HL-60 (cell line): ENCODE measurements around the gene CLRN3.

Experiments used
- POLR2AphosphoS5 ChIP-seq: IDR thresholded peaks from 2 replicates; pipeline ENCODE4 v1.6.1; 2012; ENCODE audit warnings: low read depth
- TF ChIP-seq, protein P1 (sequence below): IDR thresholded peaks from one replicate; pipeline ENCODE4 v1.5.1; 2011; ENCODE audit warnings: low read length, control low read depth, inconsistent platforms; ENCODE audit not compliant: insufficient read depth
- TF ChIP-seq, protein P2 (sequence below): IDR thresholded peaks from 2 replicates; pipeline ENCODE4 v1.6.1; 2012; ENCODE audit warnings: low read depth; ENCODE audit not compliant: insufficient replicate concordance

DNA sequence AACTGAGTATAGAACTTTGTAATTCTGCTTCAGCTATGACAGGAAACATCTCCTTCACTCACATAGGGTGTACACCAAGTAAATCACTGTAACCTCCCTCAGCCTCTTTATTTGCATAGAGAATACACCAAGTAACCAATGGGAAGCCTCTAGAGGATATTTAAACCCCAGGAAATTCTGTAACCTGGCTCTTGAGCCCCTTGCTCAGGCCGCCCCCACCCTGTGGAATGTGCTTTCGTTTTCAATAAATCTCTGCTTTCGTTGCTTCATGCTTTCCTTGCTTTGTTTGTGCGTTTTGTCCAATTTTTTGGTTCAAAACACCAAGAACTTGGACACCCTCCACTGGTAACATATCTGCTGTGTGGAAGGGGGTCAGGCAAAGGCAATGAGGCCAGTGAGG, 60.2 kb downstream of the CLRN3 start:
- TF ChIP-seq, protein P1, sequence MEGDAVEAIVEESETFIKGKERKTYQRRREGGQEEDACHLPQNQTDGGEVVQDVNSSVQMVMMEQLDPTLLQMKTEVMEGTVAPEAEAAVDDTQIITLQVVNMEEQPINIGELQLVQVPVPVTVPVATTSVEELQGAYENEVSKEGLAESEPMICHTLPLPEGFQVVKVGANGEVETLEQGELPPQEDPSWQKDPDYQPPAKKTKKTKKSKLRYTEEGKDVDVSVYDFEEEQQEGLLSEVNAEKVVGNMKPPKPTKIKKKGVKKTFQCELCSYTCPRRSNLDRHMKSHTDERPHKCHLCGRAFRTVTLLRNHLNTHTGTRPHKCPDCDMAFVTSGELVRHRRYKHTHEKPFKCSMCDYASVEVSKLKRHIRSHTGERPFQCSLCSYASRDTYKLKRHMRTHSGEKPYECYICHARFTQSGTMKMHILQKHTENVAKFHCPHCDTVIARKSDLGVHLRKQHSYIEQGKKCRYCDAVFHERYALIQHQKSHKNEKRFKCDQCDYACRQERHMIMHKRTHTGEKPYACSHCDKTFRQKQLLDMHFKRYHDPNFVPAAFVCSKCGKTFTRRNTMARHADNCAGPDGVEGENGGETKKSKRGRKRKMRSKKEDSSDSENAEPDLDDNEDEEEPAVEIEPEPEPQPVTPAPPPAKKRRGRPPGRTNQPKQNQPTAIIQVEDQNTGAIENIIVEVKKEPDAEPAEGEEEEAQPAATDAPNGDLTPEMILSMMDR, result no peak
- no peak for TF ChIP-seq POLR2AphosphoS5
- TF ChIP-seq, protein P2, sequence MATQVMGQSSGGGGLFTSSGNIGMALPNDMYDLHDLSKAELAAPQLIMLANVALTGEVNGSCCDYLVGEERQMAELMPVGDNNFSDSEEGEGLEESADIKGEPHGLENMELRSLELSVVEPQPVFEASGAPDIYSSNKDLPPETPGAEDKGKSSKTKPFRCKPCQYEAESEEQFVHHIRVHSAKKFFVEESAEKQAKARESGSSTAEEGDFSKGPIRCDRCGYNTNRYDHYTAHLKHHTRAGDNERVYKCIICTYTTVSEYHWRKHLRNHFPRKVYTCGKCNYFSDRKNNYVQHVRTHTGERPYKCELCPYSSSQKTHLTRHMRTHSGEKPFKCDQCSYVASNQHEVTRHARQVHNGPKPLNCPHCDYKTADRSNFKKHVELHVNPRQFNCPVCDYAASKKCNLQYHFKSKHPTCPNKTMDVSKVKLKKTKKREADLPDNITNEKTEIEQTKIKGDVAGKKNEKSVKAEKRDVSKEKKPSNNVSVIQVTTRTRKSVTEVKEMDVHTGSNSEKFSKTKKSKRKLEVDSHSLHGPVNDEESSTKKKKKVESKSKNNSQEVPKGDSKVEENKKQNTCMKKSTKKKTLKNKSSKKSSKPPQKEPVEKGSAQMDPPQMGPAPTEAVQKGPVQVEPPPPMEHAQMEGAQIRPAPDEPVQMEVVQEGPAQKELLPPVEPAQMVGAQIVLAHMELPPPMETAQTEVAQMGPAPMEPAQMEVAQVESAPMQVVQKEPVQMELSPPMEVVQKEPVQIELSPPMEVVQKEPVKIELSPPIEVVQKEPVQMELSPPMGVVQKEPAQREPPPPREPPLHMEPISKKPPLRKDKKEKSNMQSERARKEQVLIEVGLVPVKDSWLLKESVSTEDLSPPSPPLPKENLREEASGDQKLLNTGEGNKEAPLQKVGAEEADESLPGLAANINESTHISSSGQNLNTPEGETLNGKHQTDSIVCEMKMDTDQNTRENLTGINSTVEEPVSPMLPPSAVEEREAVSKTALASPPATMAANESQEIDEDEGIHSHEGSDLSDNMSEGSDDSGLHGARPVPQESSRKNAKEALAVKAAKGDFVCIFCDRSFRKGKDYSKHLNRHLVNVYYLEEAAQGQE, result no peak
